Daoy (cell line): ENCODE measurements around the gene CDH24. TPM values are rescaled to one million over a fixed set of nuclear protein-coding genes. Genes with fewer than 3 reads are reported as not detected.

Source experiments
- DNase-seq: peaks from one replicate; pipeline ENCODE4 v3.0.0-alpha.2; 2015; ENCODE audit warnings: low read depth
- total RNA-seq: library from RNA; depleted of rRNA; stranded (reverse); fragments of >200 nt; shearing (Covaris generic); gene quantifications from 2 replicates; pipeline ENCODE4 v1.2.3, GENCODE V29; 2014; rRNA removed

CDH24 gene, protein sequence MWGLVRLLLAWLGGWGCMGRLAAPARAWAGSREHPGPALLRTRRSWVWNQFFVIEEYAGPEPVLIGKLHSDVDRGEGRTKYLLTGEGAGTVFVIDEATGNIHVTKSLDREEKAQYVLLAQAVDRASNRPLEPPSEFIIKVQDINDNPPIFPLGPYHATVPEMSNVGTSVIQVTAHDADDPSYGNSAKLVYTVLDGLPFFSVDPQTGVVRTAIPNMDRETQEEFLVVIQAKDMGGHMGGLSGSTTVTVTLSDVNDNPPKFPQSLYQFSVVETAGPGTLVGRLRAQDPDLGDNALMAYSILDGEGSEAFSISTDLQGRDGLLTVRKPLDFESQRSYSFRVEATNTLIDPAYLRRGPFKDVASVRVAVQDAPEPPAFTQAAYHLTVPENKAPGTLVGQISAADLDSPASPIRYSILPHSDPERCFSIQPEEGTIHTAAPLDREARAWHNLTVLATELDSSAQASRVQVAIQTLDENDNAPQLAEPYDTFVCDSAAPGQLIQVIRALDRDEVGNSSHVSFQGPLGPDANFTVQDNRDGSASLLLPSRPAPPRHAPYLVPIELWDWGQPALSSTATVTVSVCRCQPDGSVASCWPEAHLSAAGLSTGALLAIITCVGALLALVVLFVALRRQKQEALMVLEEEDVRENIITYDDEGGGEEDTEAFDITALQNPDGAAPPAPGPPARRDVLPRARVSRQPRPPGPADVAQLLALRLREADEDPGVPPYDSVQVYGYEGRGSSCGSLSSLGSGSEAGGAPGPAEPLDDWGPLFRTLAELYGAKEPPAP
- total RNA-seq: 4.2 and 5.5 TPM in 2 replicates

GRCh38 chr14:23056956-23057756 lies at the start of gene CDH24:
Gene CDH24 (minus strand): TSS chr14:23057520. CDS start chr14:23055733, 1,787 bp downstream.
- DNase-seq: peak; percentile 85

GRCh38 chr14:23106747-23107045 lies 49.4 kb upstream of the CDH24 start:
- DNase-seq: no peak

DNA sequence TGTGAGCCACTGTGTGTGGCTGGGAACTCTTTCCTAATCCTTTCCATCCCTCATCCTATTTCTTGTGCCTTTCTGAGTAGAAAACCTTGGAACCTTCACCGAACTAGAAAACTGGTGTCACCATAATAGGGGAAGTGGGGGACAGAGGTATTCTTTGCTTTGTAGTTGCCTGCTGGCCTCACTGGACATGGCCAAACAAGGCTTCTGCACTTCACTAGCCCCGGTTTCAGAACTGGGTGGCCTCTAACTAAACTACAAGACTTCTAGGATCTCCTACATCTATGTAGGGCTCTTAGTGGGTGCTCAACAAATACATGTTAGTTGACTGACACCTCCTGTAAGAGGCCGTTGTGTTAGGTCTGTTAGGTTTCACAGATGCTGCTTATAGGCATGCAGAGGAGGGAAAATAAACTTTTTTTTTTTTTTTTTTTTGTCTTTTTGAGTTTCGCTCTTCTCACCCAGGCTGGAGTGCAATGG lies 48.1 kb upstream of the CDH24 start:
- no peak for DNase-seq

GRCh38 chr14:23104591-23105347 lies 47.4 kb upstream of the CDH24 start, which contains the start of gene CIROP:
Gene CIROP (minus strand): TSS chr14:23104989. CDS start chr14:23104920, 69 bp downstream.
- DNase-seq: no peak

DNA sequence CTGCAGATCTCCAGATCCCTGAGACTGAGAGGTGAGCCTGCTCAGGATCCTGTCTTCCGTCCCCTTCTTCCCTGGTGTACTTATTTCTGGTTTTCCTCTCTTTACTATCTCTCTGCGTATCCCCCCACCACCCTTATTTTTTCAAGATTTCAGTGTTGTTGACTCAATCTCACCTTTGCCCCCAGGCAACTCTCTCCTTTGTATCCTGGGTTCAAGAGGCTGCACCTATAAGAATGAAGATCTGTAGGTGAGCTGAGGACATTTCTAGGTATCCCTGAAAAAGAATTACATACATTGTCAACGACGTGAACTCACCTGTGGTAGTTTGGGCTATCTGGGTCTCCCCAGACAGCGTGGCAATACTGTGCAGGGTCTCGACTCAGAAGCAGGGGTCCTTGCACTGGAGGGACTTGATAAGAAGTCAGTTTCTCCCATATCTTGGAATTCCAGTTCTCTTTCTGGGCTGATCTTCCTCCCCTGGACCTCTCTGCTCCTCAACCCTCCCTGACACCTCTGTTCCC lies 46.8 kb upstream of the CDH24 start:
- no peak for DNase-seq

GRCh38 chr14:23103581-23103980 lies 46.3 kb upstream of the CDH24 start:
- no peak for DNase-seq

GRCh38 chr14:23102801-23103200 lies 45.5 kb upstream of the CDH24 start:
- DNase-seq: no peak

- DNase-seq: no peak
Observed at GRCh38 chr14:23101986-23102625, 44.8 kb upstream of the CDH24 start.

DNA sequence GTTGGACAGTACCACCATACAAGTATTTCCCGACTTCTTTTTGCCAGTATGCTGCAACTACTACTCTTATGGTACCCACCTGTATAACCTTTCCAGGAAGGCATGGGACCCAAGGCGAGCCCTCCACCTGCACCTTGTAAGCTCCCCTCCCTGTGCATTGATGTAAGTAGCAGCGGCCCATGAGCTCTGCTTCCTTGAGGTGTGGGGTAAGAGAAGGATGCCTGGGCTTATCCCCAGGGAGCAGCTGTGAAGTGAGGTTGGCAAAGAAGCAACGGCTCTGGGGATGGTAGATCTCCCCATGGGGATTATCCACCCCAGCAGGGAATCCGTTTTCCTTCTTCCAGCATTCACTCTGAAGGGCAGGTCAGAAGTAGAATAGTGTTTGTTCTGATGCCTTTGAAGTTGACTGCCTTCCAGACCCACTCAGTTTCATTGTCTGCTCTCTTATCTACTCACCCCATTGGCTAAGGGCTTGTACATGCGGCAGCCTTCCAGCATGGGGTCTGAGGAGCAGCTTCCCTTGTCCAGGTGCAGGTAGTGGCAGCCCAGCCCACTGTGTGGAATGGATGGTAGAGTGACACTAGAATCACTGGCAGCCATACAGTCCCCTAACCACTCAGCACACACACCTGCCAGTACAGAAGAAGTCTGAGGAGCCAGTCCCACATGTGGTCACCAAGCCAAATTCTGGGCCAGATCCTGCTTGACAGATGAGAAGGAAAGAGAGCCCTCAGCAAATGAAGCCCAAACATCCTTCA lies 44.1 kb upstream of the CDH24 start:
- no peak for DNase-seq

DNA sequence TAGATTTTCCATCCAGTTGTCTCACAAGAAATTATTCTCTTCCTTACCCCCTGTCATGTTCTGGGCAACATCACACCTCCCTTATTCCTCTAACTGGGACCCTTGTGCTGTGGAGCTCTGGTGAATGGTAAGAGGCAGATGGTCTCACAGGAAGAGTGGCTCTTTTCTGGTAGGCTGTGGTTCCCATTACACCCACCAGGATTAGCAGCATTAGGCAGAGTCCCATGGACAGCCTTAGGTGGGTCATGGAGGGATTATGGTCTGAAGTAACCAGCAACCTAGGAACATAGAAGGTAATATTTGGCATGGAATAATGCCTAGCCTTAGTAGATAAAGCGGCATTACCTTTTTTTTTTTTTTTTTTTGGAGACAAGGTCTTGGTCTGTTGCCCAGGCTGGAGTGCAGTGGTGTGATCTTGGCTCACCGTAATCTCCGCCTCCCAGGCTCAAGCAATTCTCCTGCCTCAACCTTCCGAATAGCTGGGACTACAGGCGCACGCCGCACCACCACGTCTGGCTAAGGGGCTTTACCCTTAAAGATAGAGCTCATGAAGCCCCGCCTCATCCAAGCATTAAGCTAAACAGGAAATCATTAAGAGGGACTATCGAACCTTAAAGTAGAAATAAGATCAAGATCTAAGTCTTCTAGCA lies 42.0 kb upstream of the CDH24 start:
- DNase-seq: no peak

GRCh38 chr14:23097786-23098185 lies 40.5 kb upstream of the CDH24 start:
- no peak for DNase-seq

GRCh38 chr14:23095196-23096108 lies 38.1 kb upstream of the CDH24 start, which contains the start of gene C14orf119:
Gene C14orf119 (plus strand): TSS chr14:23095505. CDS start chr14:23097659, 2,154 bp downstream.
- DNase-seq: peak; percentile 99

GRCh38 chr14:23094666-23095195 lies 37.4 kb upstream of the CDH24 start, which contains the start of gene ACIN1:
Gene ACIN1 (minus strand): TSS chr14:23095136. CDS start chr14:23095112, 24 bp downstream.
- DNase-seq: peak; percentile 90

GRCh38 chr14:23093991-23094665 lies 36.8 kb upstream of the CDH24 start:
- no peak for DNase-seq

- no peak for DNase-seq
Observed at GRCh38 chr14:23093526-23093925, 36.2 kb upstream of the CDH24 start.

GRCh38 chr14:23093104-23093503 lies 35.8 kb upstream of the CDH24 start:
- no peak for DNase-seq
